H1 (cell line): ENCODE data around the gene PDE8A. TPM values are rescaled to one million over a fixed set of nuclear protein-coding genes. Genes with fewer than 3 reads are reported as not detected.

ENCODE experiments used
- CBX8 ChIP-seq: fragments of 300-800, 300-1000 bp; sonication (generic); IDR thresholded peaks from 2 replicates; pipeline ENCODE4 v1.7.1; 2016; ENCODE audit warnings: low read depth, low read length, borderline replicate concordance
- CHD7 ChIP-seq: fragments of 300-600 bp; sonication (generic); IDR thresholded peaks from 2 replicates; pipeline ENCODE4 v1.7.1; 2012; ENCODE audit warnings: low read length, moderate library complexity, mild to moderate bottlenecking, inconsistent platforms; ENCODE audit not compliant: insufficient replicate concordance
- CTBP2 ChIP-seq: IDR thresholded peaks from 2 replicates; pipeline ENCODE4 v1.7.0; 2011; ENCODE audit warnings: borderline replicate concordance, mild to moderate bottlenecking, moderate library complexity, mixed read lengths, low read length; ENCODE audit not compliant: insufficient read depth, insufficient read length
- EP300 ChIP-seq, 2 experiments: IDR thresholded peaks; 1 replicate in 1 of 2; 2 replicates in 1 of 2; pipeline ENCODE4 v1.6.1; 2011 to 2012; ENCODE audit warnings: low read depth in 2 of 2, low read length in 2 of 2, mild to moderate bottlenecking in 2 of 2, borderline replicate concordance in 1 of 2, inconsistent platforms in 1 of 2, moderate library complexity in 1 of 2
- KDM1A ChIP-seq: fragments of 200-600, 300-600 bp; sonication (generic); IDR thresholded peaks from 2 replicates; pipeline ENCODE4 v1.7.1; 2016; ENCODE audit warnings: mild to moderate bottlenecking, low read length, borderline replicate concordance
- MAX ChIP-seq: IDR thresholded peaks from 2 replicates; pipeline ENCODE4 v1.6.1; 2012; ENCODE audit warnings: inconsistent platforms
- POU5F1 ChIP-seq: IDR thresholded peaks from 2 replicates; pipeline ENCODE4 v1.6.1; 2011; ENCODE audit warnings: low read depth, mild to moderate bottlenecking, low read length, moderate library complexity
- RBBP5 ChIP-seq: IDR thresholded peaks from 2 replicates; pipeline ENCODE4 v1.7.1; 2012; ENCODE audit warnings: low read depth, mild to moderate bottlenecking, inconsistent platforms, low read length, moderate library complexity, borderline replicate concordance
- SIX5 ChIP-seq: IDR thresholded peaks from 2 replicates; pipeline ENCODE4 v1.6.1; 2011; ENCODE audit warnings: mild to moderate bottlenecking, low read depth, low read length
- SP1 ChIP-seq: IDR thresholded peaks from 2 replicates; pipeline ENCODE4 v1.6.1; 2011; ENCODE audit warnings: low read depth, low read length
- TBP ChIP-seq: IDR thresholded peaks from 2 replicates; pipeline ENCODE4 v1.6.1; 2011; ENCODE audit warnings: low read depth, low read length, improper control_type of control experiment
- YY1 ChIP-seq: IDR thresholded peaks from 2 replicates; pipeline ENCODE4 v1.6.1; 2011; ENCODE audit warnings: low read depth, mild to moderate bottlenecking, low read length
- polyA plus RNA-seq, 7 experiments: library from polyadenylated mRNA; depleted of rRNA in 3 of 7; stranded (reverse) in 5 of 7; unstranded in 2 of 7; fragments of >200 nt in 5 of 7; fragments of 200-250 nt in 2 of 7; gene quantifications; 1 replicate in 5 of 7; 2 replicates in 1 of 7; 4 replicates in 1 of 7; pipeline versions ENCODE4 v1.2.1 to v1.2.3, GENCODE V29; 2011 to 2013; ENCODE audit warnings: missing spikeins in 2 of 7, mixed read lengths in 2 of 7
- total RNA-seq: library from RNA; stranded (reverse); fragmentation: NEBNext Ultra II Directional; extraction: Animal tissue kit (Norgen Biotek cat#: 25700); gene quantifications from 2 replicates; pipeline ENCODE4 v1.2.1, GENCODE V29; 2021

Gene PDE8A
- total and polyA plus RNA-seq, 2 of the 8 experiments (the other 6 are each of a cell fraction or from before 2014, with no cell fraction given): 6.9 to 7.8 TPM

- TF ChIP-seq CHD7: no peak
- no peak for TF ChIP-seq SP1
- no peak for TF ChIP-seq TBP
- TF ChIP-seq YY1: no peak
- no peak for TF ChIP-seq CTBP2
- no peak for TF ChIP-seq RBBP5
- no peak for TF ChIP-seq CBX8
- TF ChIP-seq POU5F1: no peak
- no peak for TF ChIP-seq SIX5
- TF ChIP-seq MAX: no peak
- TF ChIP-seq KDM1A: no peak
- no peak for TF ChIP-seq EP300 (IDR thresholded peaks at IDR 0.05; ENCODE audit: borderline replicate concordance in 1 of 2, low read depth in 2 of 2, low read length in 2 of 2)
Observed at GRCh38 chr15:85071061-85071460, 89.4 kb downstream of the PDE8A start (continued).
